Measurements from ENCODE around the gene JAML.

GRCh38 chr11:118156531-118157185 lies 68.2 kb downstream of the JAML start:
- no peak for TF ChIP-seq POLR2AphosphoS5 (IDR thresholded peaks at IDR 0.05)
- peak; percentile 12 for TF ChIP-seq CTCF (IDR thresholded peaks at IDR 0.05; ENCODE audit: poor library complexity, severe bottlenecking)
- no peak for TF ChIP-seq RAD21 (conservative IDR thresholded peaks at IDR 0.05)
- TF ChIP-seq SMC3 (conservative IDR thresholded peaks at IDR 0.05; ENCODE audit: poor library complexity): no peak

Measured in neural cell (in vitro differentiated cells).